ENCODE measurements around the gene TENM3. TPM values are rescaled to one million over a fixed set of nuclear protein-coding genes. Genes with fewer than 3 reads are reported as not detected.

Gene TENM3
- total RNA-seq, 1 experiment from 2014 or later: not detected

- no peak for DNase-seq
- Histone ChIP-seq H3K9me3 (ENCODE audit: insufficient read depth, low read depth) (no peaks in the 10 kb centered on the region), H3F3A (ENCODE audit: insufficient read depth, low read depth) (no peaks in the 10 kb centered on the region), H2AFZ (no peak overlapping the region), H3K4me3 (no peak overlapping the region), H3K36me3 (ENCODE audit: low read depth) (no peaks in the 10 kb centered on the region), H3K4me2 (no peak overlapping the region), H4K20me1 (ENCODE audit: insufficient read depth) (no peaks in the 10 kb centered on the region), H3K9me2 (ENCODE audit: insufficient read depth) (no peaks in the 10 kb centered on the region), H3K79me2 (ENCODE audit: low read depth) (no peaks in the 10 kb centered on the region), H3K27ac (no peak overlapping the region), H3K4me1 (replicated peaks; ENCODE audit: insufficient read depth) (no peaks in the 10 kb centered on the region), H3K27me3 (ENCODE audit: insufficient read depth, low read depth) (no peaks in the 10 kb centered on the region)
- no TSS peak for BruUV-seq (replicated peaks)
- intact Hi-C loops (cut with micrococcal nuclease; ENCODE audit: unreplicated experiment): no loop called here
- TF ChIP-seq EZH2 (IDR thresholded peaks at IDR 0.05; ENCODE audit: low read depth): no peak
- TF ChIP-seq, protein P1, sequence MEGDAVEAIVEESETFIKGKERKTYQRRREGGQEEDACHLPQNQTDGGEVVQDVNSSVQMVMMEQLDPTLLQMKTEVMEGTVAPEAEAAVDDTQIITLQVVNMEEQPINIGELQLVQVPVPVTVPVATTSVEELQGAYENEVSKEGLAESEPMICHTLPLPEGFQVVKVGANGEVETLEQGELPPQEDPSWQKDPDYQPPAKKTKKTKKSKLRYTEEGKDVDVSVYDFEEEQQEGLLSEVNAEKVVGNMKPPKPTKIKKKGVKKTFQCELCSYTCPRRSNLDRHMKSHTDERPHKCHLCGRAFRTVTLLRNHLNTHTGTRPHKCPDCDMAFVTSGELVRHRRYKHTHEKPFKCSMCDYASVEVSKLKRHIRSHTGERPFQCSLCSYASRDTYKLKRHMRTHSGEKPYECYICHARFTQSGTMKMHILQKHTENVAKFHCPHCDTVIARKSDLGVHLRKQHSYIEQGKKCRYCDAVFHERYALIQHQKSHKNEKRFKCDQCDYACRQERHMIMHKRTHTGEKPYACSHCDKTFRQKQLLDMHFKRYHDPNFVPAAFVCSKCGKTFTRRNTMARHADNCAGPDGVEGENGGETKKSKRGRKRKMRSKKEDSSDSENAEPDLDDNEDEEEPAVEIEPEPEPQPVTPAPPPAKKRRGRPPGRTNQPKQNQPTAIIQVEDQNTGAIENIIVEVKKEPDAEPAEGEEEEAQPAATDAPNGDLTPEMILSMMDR (conservative IDR thresholded peaks at IDR 0.05): no peak
- CTCF ChIA-PET: no interaction called here
- POLR2A ChIA-PET (ENCODE audit: unreplicated experiment): no interaction called here
Observed at GRCh38 chr4:182310962-182311361, 67.8 kb downstream of the TENM3 start.

DNA sequence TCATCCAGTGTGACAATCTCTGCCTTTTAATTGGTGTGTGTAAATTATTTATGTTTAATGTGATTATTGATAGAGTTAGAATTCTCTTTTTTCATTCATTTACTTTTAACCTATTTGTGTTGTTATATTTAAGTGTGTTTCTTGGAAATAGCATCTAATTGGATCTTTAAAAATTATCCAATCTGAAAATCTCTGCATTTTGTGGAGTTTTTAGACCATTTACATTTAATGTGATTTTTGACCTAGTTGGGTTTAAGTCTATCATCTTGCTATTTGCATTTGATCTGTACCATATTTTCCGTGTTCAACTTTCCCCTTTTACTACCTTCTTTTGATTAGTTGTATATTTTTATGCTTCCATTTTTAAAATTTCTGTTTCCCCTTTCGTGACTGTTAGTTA, 71.3 kb downstream of the TENM3 start:
- no peak overlapping the region for H3K4me2 ChIP-seq
- TF ChIP-seq EZH2 (IDR thresholded peaks at IDR 0.05; ENCODE audit: low read depth): no peak
- TF ChIP-seq, protein P1 (conservative IDR thresholded peaks at IDR 0.05): no peak
- no peaks in the 10 kb centered on the region for H3K9me2 ChIP-seq (ENCODE audit: insufficient read depth)
- no peaks in the 10 kb centered on the region for H3K36me3 ChIP-seq (ENCODE audit: low read depth)
- H3K27me3 ChIP-seq (ENCODE audit: insufficient read depth, low read depth): no peaks in the 10 kb centered on the region; the same call in 1 of the 2 replicates
- BruUV-seq (replicated peaks): no TSS peak
- H3K27ac ChIP-seq: no peak overlapping the region
- no peak overlapping the region for H3K4me3 ChIP-seq
- H3K9me3 ChIP-seq (ENCODE audit: insufficient read depth, low read depth): no peaks in the 10 kb centered on the region
- H3K79me2 ChIP-seq (ENCODE audit: low read depth): no peaks in the 10 kb centered on the region
- no peaks in the 10 kb centered on the region for H3F3A ChIP-seq (ENCODE audit: insufficient read depth, low read depth)
- intact Hi-C loops (cut with micrococcal nuclease; ENCODE audit: unreplicated experiment): no loop called here
- DNase-seq: no peak
- H3K4me1 ChIP-seq (replicated peaks; ENCODE audit: insufficient read depth): no peaks in the 10 kb centered on the region
- ChIA-PET POLR2A (ENCODE audit: unreplicated experiment) (no interaction called here), CTCF (no interaction called here)
- H2AFZ ChIP-seq: no peak overlapping the region
- H4K20me1 ChIP-seq (ENCODE audit: insufficient read depth): no peaks in the 10 kb centered on the region

DNA sequence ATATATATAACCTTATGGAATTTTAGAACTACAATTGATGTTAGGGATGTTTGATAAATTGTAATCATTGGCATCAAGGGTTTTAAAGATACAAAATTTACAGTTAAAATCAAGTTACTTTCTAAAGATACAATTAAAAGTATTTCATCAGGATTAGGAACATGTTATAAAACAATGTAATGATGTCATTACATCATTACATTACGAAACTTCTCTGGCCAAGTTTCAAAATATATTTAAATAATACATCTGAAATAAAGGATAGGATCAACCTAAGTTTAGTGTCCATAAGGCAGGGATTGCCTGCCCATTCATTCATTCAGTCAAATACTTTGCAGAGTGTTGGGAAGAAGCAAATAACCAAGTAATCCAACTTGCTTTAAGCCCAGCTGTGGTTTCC, 75.1 kb downstream of the TENM3 start:
- Histone ChIP-seq H3K27me3 (ENCODE audit: insufficient read depth, low read depth) (no peaks in the 10 kb centered on the region; the same call in 1 of the 2 replicates), H3F3A (ENCODE audit: insufficient read depth, low read depth) (no peaks in the 10 kb centered on the region), H4K20me1 (ENCODE audit: insufficient read depth) (no peaks in the 10 kb centered on the region), H3K79me2 (ENCODE audit: low read depth) (no peaks in the 10 kb centered on the region), H3K36me3 (ENCODE audit: low read depth) (no peaks in the 10 kb centered on the region), H3K4me2 (no peak overlapping the region), H3K4me1 (replicated peaks; ENCODE audit: insufficient read depth) (no peaks in the 10 kb centered on the region), H2AFZ (no peak overlapping the region), H3K27ac (no peak overlapping the region), H3K4me3 (no peak overlapping the region), H3K9me2 (ENCODE audit: insufficient read depth) (no peaks in the 10 kb centered on the region), H3K9me3 (ENCODE audit: insufficient read depth, low read depth) (no peaks in the 10 kb centered on the region)
- POLR2A ChIA-PET (ENCODE audit: unreplicated experiment): no interaction called here
- DNase-seq: no peak
- CTCF ChIA-PET: no interaction called here
- TF ChIP-seq, protein P1 (conservative IDR thresholded peaks at IDR 0.05): no peak
- no peak for TF ChIP-seq EZH2 (IDR thresholded peaks at IDR 0.05; ENCODE audit: low read depth)
- BruUV-seq (replicated peaks): no TSS peak
- intact Hi-C loops (cut with micrococcal nuclease; ENCODE audit: unreplicated experiment): no loop called here
